Adipose tissue (tissue), 3 donors: ENCODE results near the gene ESRRB. TPM values are rescaled to one million over a fixed set of nuclear protein-coding genes. Genes with fewer than 3 reads are reported as not detected.

Experiments used
- H3K27ac ChIP-seq: one replicate; pipeline ENCODE4 v1.5.1; 2013; ENCODE audit warnings: low read depth, low read length
- WGBS, 3 donors: extraction: QIAGEN DNeasy Blood & Tissue Kit; methylation state at CpG; one replicate each; pipeline ENCODE4 v1.1.7; 2013; 5-methylcytosine and 5-hydroxymethylcytosine counted together
- polyA plus RNA-seq, 3 donors: library from polyadenylated mRNA; stranded (reverse); fragments of 200-250 nt; gene quantifications; one replicate each; pipeline ENCODE4 v1.2.3, GENCODE V29; 2013
- donor health status: healthy with polysubstance abuse.
- donor health status: Bipolar disorder and iron deficiency.
- donor health status: healthy.

ESRRB gene
- polyA plus RNA-seq, 3 donors: 0.23 to 0.52 (median 0.34) TPM

DNA sequence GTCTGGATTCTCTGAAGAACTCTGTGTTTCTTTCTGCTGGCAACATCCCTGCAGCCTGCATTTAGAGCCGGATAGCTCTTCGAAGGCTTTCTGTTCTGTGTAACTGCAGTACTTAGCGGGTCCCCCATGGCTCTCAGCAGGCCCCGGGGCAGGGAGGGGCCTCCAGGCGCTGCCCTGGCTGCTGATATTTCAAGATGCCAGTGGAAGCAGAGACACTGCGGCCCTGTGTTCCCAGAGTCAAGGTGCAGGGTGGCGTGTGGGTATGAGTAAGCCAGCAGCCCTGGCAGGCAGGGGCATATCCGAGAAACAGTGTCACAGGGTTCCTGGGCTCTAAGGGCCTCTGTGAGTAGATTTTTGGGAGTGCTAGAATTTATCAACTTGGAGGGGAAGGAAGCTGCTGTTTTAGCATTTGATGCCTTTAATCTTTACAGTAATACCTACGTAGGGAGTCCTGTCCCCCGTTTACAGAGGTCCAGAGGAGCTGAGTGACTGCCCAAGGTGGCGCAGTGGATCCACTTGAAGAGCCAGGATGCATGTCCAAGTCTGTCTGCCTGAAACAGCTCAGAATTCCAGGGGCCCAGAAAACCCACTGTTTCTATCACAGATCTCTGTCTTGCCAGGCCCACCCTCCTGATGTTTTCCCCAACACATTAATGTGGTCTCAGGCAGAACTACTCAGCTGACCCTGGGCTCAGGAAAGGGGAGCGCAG lies 16.2 kb downstream of the ESRRB start:
- H3K27ac ChIP-seq: no peak overlapping the region
- 82 to 87% (median 83%) methylated on average over 12 of the region's 12 CpGs for WGBS, 3 donors

DNA sequence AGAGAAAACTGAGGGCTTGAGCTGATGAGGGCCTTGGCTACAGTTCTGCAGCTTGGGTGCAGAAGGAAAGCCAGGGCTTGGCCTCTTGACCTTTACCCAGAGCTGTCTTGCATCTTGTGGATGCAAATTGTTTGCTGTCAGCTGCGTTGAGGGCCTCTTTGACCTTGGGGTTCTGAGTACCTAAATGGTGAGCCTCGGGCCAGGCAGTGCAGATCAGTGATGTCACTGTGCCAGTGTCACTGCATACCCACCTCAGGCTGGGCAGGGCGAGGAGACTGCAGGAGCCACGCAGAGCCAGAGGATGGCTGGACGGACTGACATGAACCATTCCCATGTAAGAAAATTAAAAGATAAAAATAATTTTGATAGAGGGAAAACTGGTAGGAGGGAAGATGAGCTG lies 18.6 kb downstream of the ESRRB start:
- WGBS, 3 donors: 68 to 83% (median 80%) methylated on average over 5 of the region's 5 CpGs
- H3K27ac ChIP-seq: no peak overlapping the region

DNA sequence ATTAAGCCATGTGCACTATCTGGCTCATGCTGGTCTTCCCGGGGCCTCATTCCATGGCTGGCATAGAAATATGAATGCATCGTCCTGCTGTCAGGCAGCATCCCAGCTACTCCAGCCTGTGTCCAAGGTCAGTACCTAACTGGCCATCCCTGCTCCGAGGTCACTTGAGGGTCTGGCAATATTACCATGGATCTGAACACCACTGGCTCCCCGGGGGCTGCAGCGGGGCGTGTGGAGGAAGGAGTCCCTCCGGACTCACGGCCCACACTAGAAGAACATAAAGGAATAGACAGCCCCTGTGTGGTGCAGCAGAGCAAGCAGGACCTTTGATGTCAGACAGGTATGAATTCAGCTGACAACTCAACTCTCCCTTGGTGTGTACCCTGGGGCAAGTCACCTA lies 19.2 kb downstream of the ESRRB start:
- H3K27ac ChIP-seq: no peak overlapping the region
- 71 to 84% (median 84%) methylated on average over 8 of the region's 8 CpGs for whole genome bisulfite sequencing, 3 donors

DNA sequence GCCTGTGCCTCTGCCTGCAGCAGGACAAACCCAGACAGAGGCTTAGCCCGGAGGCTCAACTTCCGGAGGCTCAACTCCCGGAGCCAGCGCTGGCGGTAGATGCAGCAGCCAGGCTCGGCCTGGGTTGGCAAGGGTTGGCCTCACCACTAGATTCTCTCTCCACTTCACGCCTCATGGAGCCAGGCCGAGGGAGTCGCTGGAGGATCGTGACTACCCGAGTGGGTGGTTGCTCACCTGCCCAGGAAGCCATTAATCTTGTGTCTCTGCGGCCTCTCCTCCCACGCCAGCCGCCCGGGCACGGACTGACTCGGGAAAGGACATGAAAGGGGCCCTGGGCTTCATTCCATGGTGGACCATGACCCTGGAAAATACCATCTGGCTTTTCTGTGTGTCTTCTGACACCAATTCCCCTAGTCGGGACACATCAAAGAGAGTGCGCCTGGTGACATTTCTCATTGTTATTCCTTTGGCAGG lies 20.8 kb downstream of the ESRRB start:
- H3K27ac ChIP-seq: no peak overlapping the region
- WGBS, 3 donors: 58 to 64% (median 61%) methylated on average over 19 of the region's 19 CpGs

DNA sequence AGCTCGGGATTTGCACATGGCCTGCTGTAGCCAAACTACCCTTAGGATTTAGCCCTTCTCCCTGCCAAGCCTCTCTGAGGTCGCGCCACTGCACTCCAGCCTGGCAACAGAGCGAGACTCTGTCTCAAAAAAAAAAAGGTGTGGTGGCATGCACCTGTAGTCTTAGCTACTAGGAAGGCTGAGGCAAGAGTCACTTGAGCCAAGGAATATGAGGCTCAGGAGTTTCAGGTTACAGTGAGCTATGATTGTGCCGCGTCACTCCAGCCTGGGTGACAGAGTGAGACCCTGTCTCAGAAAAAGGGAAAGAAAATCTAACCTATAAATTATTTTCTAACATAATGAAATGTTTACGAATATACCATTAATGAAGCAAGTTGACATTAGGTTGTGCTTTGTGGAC lies 29.7 kb downstream of the ESRRB start:
- WGBS, 3 donors: 84 to 93% (median 88%) methylated on average over 7 of the region's 7 CpGs
- no peak overlapping the region for H3K27ac ChIP-seq

DNA sequence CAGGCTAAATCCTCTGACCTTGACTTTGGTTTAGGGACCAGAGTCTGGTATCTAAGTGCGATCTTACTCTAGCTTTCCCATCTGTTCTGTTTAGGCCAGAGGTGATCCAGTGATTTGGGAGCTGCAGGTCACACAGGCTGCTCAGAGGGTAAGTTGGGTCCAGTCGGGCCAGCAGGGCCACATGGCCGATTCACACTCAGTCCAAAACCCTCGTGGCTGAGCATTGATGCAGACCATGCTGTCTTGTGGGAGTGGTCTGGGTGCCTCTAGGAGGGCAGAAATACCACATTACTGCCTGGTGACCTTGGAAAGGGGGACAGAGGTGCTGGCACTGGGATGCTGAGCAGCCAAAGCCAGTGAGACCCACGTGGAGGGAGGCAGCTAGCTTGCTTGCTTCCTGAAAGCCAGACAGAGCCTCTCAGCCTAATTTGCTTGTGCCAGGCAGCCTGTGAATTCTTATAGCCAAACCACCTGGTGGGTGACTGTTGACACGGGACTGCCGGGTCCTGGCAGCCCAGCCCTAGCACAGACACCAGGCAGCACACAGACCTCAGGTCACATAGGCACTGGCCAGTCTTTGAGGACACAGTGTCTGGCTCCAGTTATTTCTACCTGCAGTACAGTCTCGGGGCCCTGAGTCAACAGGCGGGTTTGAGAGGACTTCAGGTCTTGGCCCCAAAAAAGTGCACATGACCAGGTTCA lies 31.7 kb downstream of the ESRRB start:
- no peak overlapping the region for H3K27ac ChIP-seq
- 33 to 75% (median 72%) methylated on average over 9 of the region's 9 CpGs for WGBS, 3 donors

DNA sequence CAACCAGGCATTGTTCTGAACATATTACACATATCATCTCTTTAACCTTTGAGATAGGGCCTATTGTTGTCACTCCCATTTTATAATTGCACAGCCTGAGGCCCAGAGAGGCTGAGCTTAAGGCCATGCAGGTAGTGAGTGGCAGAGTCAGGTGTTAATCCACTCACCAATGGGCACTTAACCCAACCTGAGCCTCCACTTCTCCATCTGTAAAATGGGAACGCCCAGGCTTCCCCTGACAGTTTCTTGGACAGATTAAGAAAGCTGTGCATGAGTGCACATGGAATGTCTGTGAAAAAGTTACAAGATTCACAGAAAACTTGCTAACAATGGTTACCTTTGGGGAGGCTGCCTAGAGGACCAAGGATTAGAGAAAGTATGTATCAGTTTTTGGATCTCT lies 32.9 kb downstream of the ESRRB start:
- WGBS, 3 donors: 88 to 96% (median 92%) methylated on average over 1 of the region's 1 CpG
- H3K27ac ChIP-seq: no peak overlapping the region

DNA sequence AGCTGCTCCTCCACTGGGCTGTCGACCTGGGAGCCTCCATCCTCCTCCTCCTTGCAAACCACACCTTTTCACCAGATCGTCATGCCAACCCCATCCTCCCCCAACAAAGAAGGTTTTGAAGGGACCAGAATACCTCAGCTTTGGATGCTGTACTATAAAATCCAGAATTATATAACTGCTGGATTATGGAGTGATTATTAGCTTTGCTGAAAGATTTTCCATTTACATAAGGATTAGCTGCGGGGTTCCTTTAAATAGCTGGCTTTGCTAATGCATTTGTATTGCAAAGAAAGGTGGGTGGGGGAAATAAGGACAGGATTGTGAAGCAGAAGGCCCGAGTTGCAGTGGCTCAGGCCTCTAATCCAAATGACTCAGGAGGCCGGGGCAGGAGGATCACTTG lies 36.6 kb downstream of the ESRRB start:
- H3K27ac ChIP-seq: no peak overlapping the region
- 43 to 50% (median 43%) methylated on average over 5 of the region's 5 CpGs for WGBS, 3 donors

DNA sequence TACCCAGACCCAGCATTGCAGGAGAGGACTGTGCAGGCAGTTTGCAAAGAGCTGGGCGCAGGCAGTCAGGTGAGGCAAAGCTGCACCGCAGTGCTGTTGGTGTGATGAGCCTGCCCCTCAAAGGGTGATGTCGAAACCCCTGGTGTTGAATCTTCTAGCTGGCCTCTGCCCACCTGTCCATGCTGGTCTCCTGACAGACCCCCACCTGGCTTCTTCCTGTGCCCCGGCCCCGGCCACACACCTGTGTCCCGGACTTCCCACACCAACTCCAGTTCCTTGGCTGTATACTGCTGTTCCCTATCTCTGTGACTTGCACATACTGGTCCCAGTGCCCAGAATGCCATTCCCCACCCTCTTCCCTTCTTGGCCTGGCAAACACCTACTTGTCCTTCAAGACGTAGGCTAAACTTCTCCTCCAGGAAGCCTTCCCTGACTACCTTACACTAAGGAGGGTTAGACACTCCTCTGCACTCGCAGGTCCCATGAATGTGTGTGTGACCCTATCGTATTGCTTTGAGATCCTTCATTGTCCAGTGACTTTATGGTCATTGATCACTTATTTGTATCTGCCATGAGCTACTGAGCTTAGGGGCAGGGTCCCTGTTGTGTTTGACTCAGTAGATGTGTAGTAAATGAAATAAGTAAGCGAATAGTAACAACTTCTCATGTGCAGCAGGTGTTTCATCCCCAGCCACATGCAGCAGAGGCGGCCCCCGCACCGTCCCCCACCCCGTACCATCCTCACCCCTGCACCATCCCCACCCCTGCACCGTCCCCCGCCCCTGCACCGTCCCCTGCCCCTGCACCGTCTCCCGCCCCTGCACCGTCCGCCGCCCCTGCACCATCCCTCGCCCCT lies 37.4 kb downstream of the ESRRB start:
- no peak overlapping the region for H3K27ac ChIP-seq
- WGBS, 3 donors: 36 to 58% (median 48%) methylated on average over 14 to 23 of the region's 23 CpGs

DNA sequence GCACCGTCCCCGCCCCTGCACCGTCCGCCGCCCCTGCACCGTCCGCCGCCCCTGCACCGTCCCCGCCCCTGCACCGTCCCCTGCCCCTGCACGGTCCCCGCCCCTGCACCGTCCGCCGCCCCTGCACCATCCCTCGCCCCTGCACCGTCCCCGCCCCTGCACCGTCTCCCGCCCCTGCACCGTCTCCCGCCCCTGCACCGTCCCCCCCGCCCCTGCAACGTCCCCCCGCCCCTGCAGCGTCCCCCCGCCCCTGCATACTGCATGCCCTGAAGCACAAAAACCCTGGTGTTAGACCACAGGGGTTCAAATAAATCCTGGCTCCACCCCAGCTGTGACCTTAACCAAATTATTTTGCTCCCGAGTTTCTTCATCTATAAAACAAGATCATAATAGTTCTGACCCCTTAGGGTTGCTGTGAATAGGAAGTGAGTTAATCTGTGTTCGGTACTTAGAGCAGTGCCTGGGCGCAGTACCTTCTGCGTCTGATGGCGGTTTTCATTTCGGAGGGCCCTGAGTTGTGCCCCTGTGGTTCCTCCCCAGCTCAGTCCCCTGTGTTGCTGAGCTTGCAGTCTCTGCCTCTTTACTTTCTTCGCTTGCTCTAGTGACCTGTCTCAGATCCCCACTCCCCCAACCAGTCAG lies 38.1 kb downstream of the ESRRB start:
- 8 to 16% (median 11%) methylated on average over 16 to 33 of the region's 36 CpGs for WGBS, 3 donors
- H3K27ac ChIP-seq: no peak overlapping the region

DNA sequence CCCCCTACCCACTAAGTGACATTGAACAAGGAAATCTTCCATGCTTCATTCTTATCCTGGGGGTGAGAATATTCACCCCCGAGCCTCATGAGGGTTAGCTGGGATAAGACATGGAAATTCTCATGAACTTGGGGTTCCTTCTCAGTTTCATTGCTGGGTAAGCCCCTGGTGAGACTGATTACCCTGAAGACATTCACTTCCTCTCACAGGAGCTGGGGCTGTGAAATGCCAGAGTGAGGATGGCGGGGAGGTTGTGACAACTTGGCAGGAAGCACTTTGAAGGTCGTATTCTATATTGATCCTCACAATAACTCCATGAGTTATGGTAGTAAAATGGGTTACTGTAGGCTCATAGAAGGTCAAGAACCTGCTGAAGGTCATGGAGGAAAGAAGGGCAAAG lies 43.5 kb downstream of the ESRRB start:
- 50 to 74% (median 64%) methylated on average over 3 of the region's 3 CpGs for whole genome bisulfite sequencing, 3 donors
- no peak overlapping the region for H3K27ac ChIP-seq

DNA sequence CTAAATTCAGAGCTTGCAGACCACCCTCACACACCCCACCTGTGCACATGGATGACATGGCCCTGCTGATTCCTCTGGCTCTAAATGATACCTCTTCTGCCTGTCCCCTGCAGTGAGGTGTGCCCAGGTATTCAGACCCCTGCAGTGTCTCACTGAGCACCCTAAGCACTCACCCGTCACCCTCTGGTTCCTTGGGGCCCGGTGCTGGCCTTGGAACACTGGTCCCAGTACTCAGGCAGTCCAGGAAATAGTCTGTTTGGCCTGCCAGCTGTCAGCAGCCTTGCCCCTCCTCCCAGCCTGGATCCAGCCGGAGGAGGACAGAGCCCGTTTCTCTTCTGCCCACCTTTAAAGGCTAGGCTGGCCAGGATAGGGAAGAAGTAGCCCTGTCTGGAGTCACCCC lies 44.9 kb downstream of the ESRRB start:
- 57 to 68% (median 64%) methylated on average over 4 of the region's 4 CpGs for WGBS, 3 donors
- H3K27ac ChIP-seq: no peak overlapping the region

DNA sequence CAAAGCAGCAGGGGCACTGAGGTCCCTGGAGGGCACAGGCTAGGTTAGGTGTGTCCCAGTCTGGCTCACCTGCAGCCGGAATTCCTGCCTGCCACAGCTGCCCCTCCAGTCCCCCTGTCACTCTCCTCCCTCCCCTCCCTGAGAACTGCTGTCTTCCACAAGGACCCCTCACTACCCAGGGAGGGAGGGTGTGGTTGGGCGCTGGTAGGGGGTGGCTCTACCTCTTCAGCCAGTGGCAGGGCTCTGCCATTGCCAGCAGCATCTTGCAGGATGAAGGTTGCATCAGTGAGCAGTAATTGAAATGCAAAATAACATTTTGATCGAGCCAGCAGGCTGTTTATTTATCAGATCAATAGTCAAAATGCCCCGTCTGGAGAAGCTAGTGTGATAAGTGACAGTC lies 45.7 kb downstream of the ESRRB start:
- 55 to 80% (median 71%) methylated on average over 4 of the region's 4 CpGs for WGBS, 3 donors
- H3K27ac ChIP-seq: no peak overlapping the region

DNA sequence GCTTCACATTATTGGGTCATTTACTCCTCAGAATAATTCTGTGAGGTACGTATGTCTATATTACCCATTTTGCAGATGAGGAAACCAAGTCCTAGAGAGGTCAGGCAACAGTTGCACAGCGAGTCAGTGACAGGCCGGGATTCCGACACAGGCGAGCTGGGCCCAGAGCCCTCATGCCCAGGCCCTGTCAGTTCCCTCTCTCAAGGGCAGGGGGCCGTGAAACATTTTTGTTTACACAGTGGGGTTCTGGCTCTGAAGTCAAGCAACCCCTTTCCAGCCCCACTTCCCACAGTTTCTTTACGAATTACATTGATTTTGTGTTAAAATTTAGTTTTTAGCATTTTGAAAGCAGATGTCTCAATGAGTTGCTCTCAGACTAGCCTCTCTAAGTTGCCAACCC lies 46.7 kb downstream of the ESRRB start:
- 86 to 92% (median 90%) methylated on average over 7 of the region's 7 CpGs for WGBS, 3 donors
- H3K27ac ChIP-seq: no peak overlapping the region

DNA sequence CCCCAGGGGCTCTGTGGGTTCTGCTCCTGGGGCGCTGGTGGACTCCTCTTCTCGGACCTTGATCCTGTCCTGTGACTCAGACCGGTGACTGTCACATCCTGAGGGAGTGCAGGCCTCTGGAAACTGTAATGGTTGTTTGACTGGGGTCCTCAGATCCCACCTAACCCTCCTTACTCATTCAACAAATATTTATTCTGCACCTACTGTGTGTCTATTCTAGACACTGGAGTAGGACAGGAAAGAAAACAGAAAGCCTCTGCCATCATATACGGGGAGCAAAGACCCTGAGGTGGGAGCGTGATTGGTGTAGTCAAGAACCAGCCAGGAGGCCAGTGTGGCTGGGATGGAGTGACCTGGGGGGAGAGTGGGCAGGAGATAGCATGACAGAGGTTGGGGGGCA lies 47.6 kb downstream of the ESRRB start:
- 81 to 98% (median 83%) methylated on average over 5 of the region's 5 CpGs for WGBS, 3 donors
- no peak overlapping the region for H3K27ac ChIP-seq

DNA sequence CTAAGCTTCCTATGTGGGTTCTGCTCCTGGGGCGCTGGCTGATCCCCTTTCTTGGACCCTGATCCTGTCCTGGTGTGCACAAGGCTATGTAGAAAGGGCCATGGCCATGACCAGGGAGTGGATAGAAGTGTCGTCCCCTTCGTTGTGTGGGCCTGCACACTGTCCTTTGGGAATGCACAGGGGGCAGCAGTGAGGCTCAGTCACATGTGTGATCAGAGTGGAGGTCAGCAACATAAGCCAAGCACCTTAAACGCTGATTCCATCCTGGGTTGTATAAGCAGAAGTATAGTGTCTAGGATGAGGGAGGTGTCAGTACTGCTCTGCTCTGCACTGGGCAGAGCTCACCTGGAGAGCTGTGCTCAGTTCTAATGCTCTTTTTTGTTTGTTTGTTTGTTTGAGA lies 48.4 kb downstream of the ESRRB start:
- H3K27ac ChIP-seq: no peak overlapping the region
- WGBS, 3 donors: 79 to 82% (median 82%) methylated on average over 4 of the region's 4 CpGs

DNA sequence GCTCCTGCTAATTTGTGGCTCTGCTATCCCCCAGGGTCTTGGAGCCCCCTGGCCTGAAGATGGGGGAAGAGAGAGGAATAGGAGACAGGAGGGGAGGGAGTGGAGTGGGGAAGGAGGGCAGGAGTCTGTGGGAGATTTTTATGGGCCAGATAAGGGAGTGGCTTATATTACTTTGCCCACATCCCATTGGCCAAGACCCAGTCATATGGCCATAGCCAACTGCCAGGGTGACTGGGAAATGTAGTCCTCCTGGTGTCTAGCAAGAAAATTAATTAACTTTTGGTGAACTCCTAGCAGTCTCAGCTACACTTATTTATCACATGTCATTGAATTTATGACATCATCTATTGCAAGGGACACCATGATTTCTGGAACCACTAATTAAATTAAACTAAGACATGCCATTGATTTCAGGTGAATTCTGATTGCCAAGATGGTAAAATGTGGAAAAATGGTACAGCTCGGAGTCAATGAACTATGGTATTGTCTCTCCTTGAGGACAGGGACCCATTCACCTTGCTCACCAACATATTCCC lies 50.3 kb downstream of the ESRRB start:
- WGBS, 3 donors: 87 to 95% (median 93%) methylated on average over 1 of the region's 1 CpG
- H3K27ac ChIP-seq: no peak overlapping the region

DNA sequence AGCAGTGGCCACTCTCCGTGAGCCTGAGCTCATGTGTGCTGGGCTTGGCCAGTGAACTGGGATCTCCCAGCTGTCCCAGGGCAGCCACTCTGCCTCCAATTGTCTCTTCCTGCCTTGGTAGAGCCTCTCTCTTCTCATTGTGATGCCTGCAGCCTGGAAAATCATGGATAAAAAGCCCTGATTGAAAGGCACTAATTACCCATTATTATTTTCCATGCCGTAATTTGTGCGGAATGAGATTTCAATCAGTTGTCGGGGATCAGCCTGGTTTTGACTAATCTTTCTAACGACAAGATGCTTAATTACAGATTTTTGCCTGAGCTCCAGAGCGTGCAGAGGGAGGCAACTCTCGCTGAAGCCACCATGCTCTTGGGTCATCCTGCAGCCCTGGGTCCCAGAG lies 52.7 kb downstream of the ESRRB start:
- WGBS, 3 donors: 79 to 85% (median 82%) methylated on average over 7 of the region's 7 CpGs
- no peak overlapping the region for H3K27ac ChIP-seq
